Stomach (tissue), 9 donors: ENCODE measurements around the gene JAKMIP2. TPM values are rescaled to one million over a fixed set of nuclear protein-coding genes. Genes with fewer than 3 reads are reported as not detected.

ENCODE experiments used
- DNase-seq, 2 donors: peaks; one replicate each; pipeline versions ENCODE4 v3.0.0 to v3.0.0-alpha.2; 2013 to 2019
- H3K27ac ChIP-seq, 5 donors: fragments of 200-600 bp in 4 of 5; sonication (generic) in 4 of 5; one replicate each; pipeline ENCODE4 v1.5.1; 2013 to 2019; ENCODE audit warnings: mild to moderate bottlenecking in 1 of 5, moderate library complexity in 1 of 5
- H3K27me3 ChIP-seq, 3 donors: fragments of 200-600 bp; sonication (generic); one replicate each; pipeline ENCODE4 v1.5.1; 2017 to 2019; ENCODE audit warnings: mixed run types in 1 of 3
- H3K36me3 ChIP-seq, 4 donors: fragments of 200-600 bp; sonication (generic); 1 replicate in 3 of 4; 2 replicates in 1 of 4; pipeline ENCODE4 v1.5.1; 2016 to 2019
- H3K4me1 ChIP-seq, 4 donors: fragments of 200-600 bp; sonication (generic); one replicate each; pipeline ENCODE4 v1.5.1; 2016 to 2019
- H3K4me3 ChIP-seq, 4 donors: fragments of 200-600 bp; sonication (generic) in 3 of 4; one replicate each; pipeline ENCODE4 v1.5.1; 2016 to 2019; ENCODE audit warnings: mild to moderate bottlenecking in 1 of 4
- H3K9me3 ChIP-seq, 4 donors: fragments of 200-600 bp; sonication (generic); one replicate each; pipeline ENCODE4 v1.5.1; 2016 to 2019
- CTCF ChIP-seq, 7 experiments: fragments of 450-650 bp in 4 of 7; fragments of 200-600 bp in 3 of 7; sonication (generic) in 3 of 7; IDR thresholded peaks; one replicate each; pipeline ENCODE4 v1.5.1; 2016 to 2019; ENCODE audit warnings: antibody characterized with exemption in 7 of 7, control low read depth in 2 of 7, mild to moderate bottlenecking in 1 of 7
- EP300 ChIP-seq: sonication (generic); formaldehyde crosslinking; IDR thresholded peaks from one replicate; pipeline ENCODE4 v1.6.1; 2017; ENCODE audit warnings: antibody characterized with exemption
- POLR2A ChIP-seq, 4 donors: fragments of 450-650 bp; IDR thresholded peaks; one replicate each; pipeline ENCODE4 v1.6.1; 2016; ENCODE audit warnings: antibody characterized with exemption in 4 of 4, control low read depth in 2 of 4, mild to moderate bottlenecking in 1 of 4, moderate library complexity in 1 of 4
- POLR2AphosphoS5 ChIP-seq, 3 donors: sonication (generic); formaldehyde crosslinking; IDR thresholded peaks; one replicate each; pipeline ENCODE4 v1.6.1; 2016; ENCODE audit warnings: antibody characterized with exemption in 3 of 3
- WGBS, 5 donors: extraction: QIAGEN DNeasy Blood & Tissue Kit in 3 of 5; methylation state at CpG; one replicate each; pipeline versions ENCODE4 v1.1.5 to v1.1.7; 2013 to 2018; 5-methylcytosine and 5-hydroxymethylcytosine counted together
- intact Hi-C: fragments of 100-400 bp; cut with DNase I; formaldehyde crosslinking; loops from one replicate; pipeline ENCODE4 v1.15.1; 2023; ENCODE audit warnings: low total_unique reads
- polyA plus RNA-seq, 3 donors: library from polyadenylated mRNA; stranded (reverse); fragments of 200-250 nt; gene quantifications; one replicate each; pipeline ENCODE4 v1.2.3, GENCODE V29; 2013
- total RNA-seq, 5 donors: library from RNA; depleted of rRNA; stranded (reverse); fragments of >200 nt; gene quantifications; one replicate each; pipeline versions ENCODE4 v1.1.0 to v1.2.3, GENCODE V29; 2014 to 2016
- donor health status: healthy with polysubstance abuse.
- donor health status: Bipolar disorder and iron deficiency.
- donor health status: healthy.

JAKMIP2 gene
- total and polyA plus RNA-seq, 8 donors = 0.13 to 13.4 (median 2.6) TPM; not detected in 1

GRCh38 chr5:147737921-147738320 lies 44.6 kb downstream of the JAKMIP2 start:
- no peak for DNase-seq
- no peak for TF ChIP-seq POLR2A (IDR thresholded peaks at IDR 0.05)
- no peak for TF ChIP-seq POLR2AphosphoS5 (IDR thresholded peaks at IDR 0.05)
- TF ChIP-seq CTCF (IDR thresholded peaks at IDR 0.05) = no peak
- no peak for TF ChIP-seq EP300
- Histone ChIP-seq H3K4me3 (no peak overlapping the region), H3K27me3 (no peaks in the 10 kb centered on the region), H3K36me3 (no peaks in the 10 kb centered on the region), H3K4me1 (peaks cover 0 to 8% (median 0%) of the 10 kb centered on the region in 4 donors), H3K9me3 (no peaks in the 10 kb centered on the region), H3K27ac (no peak overlapping the region)
- intact Hi-C loops = no loop called here
- WGBS, 5 donors = 15 to 41% (median 31%) methylated on average over 3 of the region's 3 CpGs

GRCh38 chr5:147735621-147736125 lies 46.9 kb downstream of the JAKMIP2 start:
- Histone ChIP-seq H3K4me3 (no peak overlapping the region), H3K36me3 (no peaks in the 10 kb centered on the region), H3K4me1 (peaks cover 0 to 7% (median 0%) of the 10 kb centered on the region in 4 donors), H3K27me3 (no peaks in the 10 kb centered on the region), H3K9me3 (no peaks in the 10 kb centered on the region), H3K27ac (no peak overlapping the region)
- intact Hi-C loops = no loop called here
- no peak for TF ChIP-seq EP300
- TF ChIP-seq POLR2AphosphoS5 (IDR thresholded peaks at IDR 0.05) = no peak
- TF ChIP-seq CTCF (IDR thresholded peaks at IDR 0.05) = no peak
- TF ChIP-seq POLR2A (IDR thresholded peaks at IDR 0.05) = no peak
- DNase-seq = no peak

- Histone ChIP-seq H3K27ac (no peak overlapping the region), H3K27me3 (no peaks in the 10 kb centered on the region), H3K4me1 (peaks cover 0 to 7% (median 0%) of the 10 kb centered on the region in 4 donors), H3K4me3 (no peak overlapping the region), H3K9me3 (no peaks in the 10 kb centered on the region), H3K36me3 (no peaks in the 10 kb centered on the region)
- no peak for TF ChIP-seq POLR2A (IDR thresholded peaks at IDR 0.05)
- no peak for TF ChIP-seq POLR2AphosphoS5 (IDR thresholded peaks at IDR 0.05)
- no peak for TF ChIP-seq EP300
- no peak for TF ChIP-seq CTCF (IDR thresholded peaks at IDR 0.05)
- DNase-seq = no peak
- 52 to 61% (median 56%) methylated on average over 4 of the region's 4 CpGs for WGBS, 5 donors
- intact Hi-C loops = no loop called here
Observed at GRCh38 chr5:147734894-147735293, 47.6 kb downstream of the JAKMIP2 start.

- H3K4me1 ChIP-seq = peaks cover 0 to 2% (median 0%) of the 10 kb centered on the region in 4 donors
- 84 to 93% (median 88%) methylated on average over 1 of the region's 1 CpG for WGBS, 5 donors
- intact Hi-C loops = no loop called here
- H3K4me3 ChIP-seq = no peak overlapping the region
- DNase-seq = no peak
- no peaks in the 10 kb centered on the region for H3K9me3 ChIP-seq
- no peaks in the 10 kb centered on the region for H3K36me3 ChIP-seq
- no peaks in the 10 kb centered on the region for H3K27me3 ChIP-seq
- H3K27ac ChIP-seq = no peak overlapping the region
- TF ChIP-seq POLR2A (IDR thresholded peaks at IDR 0.05) (no peak), POLR2AphosphoS5 (IDR thresholded peaks at IDR 0.05) (no peak), CTCF (IDR thresholded peaks at IDR 0.05) (no peak), EP300 (no peak)
Observed at GRCh38 chr5:147733075-147733474, 49.5 kb downstream of the JAKMIP2 start.
